GM19043 (cell line): ENCODE measurements around the gene LUC7L2.
"Not testable (repeated sequence)": the region's sequence is repeated elsewhere in the genome, so short reads cannot be mapped to it uniquely, and the experiment has no call there.

ENCODE experiments used
- ATAC-seq: cut with Tn5 transposase; IDR thresholded peaks from one replicate; pipeline ENCODE4 v1.9.1; 2021; ENCODE audit warnings: low read depth; ENCODE audit not compliant: unreplicated experiment

Gene LUC7L2

DNA sequence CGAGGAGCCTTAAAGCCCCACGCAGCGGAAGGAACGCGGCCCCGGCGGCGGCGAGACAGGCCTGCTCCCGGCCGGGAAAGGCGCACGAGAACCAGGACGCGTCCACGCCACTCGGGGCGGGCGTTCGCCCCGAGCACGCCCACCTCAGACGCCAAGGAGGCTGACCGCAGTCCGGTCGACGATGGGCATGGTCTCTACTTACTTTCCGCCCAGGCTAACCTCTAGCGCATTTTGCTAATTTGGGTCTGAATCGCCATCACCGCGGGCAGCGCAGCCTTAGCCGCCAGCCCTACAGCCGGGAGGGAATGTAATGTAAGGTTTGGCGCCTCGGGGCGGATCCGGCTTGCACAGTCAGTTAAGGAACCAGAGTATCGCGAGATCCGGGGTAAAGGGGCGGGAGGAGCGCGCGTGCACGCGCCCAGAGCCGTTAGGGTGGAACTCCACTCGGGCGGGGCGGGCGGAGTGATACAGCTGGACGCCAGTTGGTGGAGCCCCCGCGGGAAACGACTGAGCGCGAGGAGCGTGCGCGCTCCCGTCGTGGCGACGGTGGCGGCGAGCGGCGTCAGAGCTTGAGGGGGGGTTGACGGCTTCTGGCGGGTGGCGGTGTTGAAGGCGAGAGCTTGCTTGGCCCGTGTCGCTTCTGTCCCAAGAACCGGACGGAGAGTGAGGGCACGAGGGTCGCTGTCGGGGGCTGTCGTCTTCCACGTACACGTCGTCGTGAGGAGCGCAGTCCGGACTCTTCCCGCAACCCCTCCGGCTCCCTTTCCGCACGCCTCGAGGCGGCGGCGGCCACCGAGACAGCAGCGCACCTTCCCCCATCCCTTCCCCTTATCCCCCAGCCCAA is at the start of gene LUC7L2:
Gene LUC7L2, plus strand, starts transcription at position 529 of the 844 bp plus-strand sequence. CDS start 368 bp downstream, outside the sequence.
- peak; percentile 75 for ATAC-seq

DNA sequence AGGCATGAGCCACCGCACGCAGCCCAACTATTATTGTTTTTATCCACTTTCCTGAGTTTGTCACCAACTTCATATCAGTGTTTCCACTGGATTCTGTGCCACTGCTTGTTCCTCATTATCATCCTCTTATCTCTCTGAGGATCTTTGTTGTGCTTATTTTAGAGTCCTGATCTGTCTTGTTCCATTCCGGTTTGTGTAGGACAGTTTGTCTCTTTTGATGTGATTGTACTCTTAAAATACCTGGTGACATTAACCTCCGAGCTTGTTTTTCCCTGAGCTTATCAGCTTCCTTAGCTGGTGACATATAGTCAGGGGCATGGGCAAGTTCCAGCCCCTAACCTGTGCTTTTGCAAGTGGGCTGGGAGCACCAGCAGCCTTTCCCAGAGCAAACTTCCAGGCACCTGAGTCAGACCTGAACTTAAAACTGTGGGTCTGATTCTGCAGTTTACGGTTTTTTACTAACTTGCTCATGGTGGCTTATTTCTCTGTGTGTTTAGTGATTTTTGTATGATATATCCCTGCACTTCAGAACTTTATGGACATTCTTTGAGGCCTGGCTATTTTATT is 41.7 kb upstream of the LUC7L2 start:
- no peak for ATAC-seq

DNA sequence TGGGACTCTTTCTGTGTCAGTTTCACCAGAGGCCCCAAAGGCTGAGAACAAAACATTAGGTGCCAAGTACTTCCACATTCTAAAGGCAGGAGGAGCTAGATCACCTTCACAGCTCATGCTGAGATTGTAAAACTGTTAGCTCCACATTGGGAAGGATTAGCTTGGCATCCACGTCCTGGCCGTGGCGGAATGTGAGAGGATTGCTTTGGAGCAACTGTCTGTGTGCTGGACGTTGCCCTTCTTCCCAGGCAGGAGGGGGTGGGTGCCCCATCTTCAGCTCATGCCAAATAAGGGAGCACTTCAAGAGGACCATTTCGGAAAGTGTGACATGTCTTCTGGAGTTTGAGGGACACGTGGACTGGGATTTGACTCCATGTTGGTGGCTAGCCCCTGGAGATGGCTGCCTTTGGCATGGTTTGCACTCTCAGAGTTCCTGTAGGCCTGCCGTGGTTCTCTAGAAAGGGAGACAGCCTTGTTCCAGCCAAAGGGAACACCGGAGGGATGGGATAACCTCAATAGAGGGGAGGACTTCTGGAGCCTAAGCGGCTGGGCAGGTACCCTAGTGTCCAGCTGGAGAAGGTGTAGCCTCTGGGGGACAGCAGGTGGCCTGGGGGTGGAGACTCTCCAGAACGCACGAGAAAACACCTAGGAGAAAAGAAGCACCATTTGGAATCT is 38.5 kb upstream of the LUC7L2 start:
- ATAC-seq: no peak

DNA sequence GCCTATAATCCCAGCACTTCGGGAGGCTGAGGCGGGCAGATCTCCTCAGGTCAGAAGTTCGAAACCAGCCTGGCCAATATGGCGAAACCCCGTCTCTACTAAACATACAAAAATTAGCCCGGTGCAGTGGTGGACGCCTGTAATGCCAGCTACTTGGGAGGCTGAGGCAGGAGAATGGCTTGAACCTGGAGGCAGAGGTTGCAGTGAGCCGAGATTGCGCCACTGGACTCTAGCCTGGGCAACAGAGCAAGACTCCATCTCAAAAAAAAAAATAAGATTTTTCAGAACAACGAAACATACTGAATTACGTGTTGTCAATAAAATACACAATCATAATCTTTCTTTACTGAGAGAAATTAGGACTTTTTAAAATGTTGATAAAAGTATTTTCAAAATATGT is 35.0 kb upstream of the LUC7L2 start:
- not testable (repeated sequence) for ATAC-seq

DNA sequence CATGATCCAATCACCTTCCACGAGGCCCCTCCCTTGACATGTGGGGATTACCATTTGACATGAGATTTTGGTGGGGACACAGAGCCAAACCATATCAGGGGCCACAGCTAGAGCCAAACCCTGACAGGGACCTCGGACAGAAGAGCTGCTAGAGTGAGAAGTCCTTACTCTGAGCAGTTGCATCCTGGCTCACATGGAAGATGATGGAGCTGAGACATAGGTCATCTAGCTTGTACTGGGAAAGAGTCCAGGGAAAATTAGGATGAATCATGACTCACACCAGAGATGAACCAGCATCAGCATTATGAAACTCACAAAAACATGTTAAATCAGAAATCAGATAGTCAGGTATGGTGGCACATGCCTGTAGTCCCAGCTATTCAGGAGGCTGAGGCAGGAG is 31.3 kb upstream of the LUC7L2 start:
- no peak for ATAC-seq

DNA sequence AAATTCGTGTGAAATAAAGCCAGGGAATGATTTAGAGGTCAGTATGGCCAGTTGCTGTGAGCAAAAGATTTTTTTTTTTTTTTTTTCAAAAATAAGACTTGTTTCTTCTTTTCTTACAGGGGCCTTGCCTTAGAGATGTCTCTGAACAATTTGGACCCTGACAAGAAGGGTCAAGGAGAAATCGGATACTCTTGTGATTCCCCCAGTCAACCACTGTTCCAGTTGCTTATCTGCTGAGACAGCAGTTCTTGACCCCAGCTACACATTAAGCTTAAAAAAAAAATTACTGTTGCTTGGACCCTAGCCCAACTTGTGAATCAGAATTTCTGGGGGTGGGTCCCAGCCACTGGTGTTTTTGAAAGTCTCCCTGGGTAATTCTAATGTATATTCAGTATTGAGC is 30.6 kb upstream of the LUC7L2 start:
- ATAC-seq: no peak

- no peak for ATAC-seq
Measured at GRCh38 chr7:139330333-139331030, 29.2 kb upstream of the LUC7L2 start.

DNA sequence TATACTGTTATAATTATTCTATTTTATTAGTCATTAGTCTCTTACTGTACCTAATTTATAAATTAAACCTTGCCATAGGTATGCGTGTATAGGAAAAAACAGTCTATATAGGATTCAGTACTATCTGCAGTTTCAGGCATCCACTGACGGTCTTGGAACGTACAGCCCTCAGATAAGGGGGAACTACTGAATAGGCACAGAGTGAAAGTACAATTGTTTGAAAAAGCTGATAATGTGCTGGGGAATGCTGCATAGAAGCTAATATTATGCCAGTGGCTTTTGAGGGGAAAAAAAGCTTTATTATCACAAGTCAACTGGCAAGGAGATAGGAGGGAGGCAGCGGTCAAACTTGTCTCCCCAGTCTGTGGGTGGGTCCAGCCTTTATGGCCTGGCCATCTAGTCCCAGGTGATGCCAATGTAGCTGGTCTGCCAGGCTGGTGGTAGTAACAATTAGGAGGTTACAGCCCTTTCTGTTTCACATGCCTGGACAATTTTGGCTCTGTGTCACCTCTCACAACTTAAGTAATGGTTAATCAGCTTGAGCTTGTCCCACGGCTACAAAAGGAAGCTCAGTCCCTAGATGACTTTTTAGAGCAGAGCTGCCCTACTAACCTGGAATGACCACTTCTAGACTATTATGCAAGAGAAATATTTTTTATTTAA is 26.9 kb upstream of the LUC7L2 start:
- ATAC-seq: no peak

DNA sequence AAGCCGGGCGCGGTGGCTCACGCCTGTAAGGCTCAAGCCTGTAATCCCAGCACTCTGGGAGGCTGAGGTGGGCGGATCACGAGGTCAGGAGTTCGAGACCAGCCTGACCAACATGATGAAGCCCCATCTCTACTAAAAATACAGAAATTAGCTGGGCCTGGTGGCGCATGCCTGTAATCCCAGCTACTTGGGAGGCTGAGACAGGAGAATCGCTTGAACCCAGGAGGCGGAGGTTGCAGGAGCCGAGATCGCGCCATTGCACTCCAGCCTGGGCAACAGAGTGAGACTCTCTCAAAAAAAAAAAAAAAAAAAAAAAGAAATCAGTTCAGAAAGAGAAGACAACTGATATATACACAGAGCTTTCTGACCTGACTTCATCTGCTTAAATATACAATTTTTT is 26.3 kb upstream of the LUC7L2 start:
- not testable (repeated sequence) for ATAC-seq

DNA sequence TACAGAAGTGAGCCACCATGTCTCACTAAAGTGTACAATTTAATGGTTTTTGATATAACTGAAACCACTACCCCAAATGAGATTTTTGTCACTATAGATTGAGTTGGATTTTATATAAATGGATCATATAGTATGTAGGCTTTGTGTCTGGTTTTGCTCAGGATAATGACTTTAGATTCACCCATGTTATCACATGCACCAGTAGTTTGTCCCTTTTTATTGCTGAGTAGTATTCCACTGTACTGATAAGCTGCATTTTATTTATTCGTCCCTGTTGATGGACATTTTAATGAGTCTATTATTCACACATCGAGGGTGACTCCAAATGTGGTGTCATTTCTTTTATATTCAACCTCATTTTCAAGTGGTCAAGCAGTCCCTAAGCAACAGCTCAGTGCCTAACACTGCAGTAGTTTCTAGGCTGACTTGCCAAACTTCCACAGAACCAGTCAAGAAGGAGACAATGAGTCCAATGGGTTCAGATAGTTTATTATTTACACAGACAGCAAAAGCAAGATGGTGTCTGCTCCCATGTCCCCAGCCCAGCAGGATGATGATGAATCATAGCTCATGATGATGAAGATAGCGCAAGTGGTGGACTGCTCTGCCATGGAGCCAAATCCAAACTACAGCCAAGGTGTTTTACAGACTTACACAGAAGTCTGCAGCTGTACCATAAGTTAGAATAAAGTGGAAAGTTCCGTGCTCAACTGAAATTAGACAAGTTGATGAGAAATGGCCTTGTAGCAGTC is 25.1 kb upstream of the LUC7L2 start:
- no peak for ATAC-seq

- no peak for ATAC-seq
Measured at GRCh38 chr7:139339025-139339424, 20.7 kb upstream of the LUC7L2 start.

GRCh38 chr7:139339698-139340036 is 20.0 kb upstream of the LUC7L2 start:
- ATAC-seq: no peak

- ATAC-seq: peak; percentile 76
Measured at GRCh38 chr7:139340037-139340807, 19.5 kb upstream of the LUC7L2 start.

- no peak for ATAC-seq
Measured at GRCh38 chr7:139340808-139341057, 19.0 kb upstream of the LUC7L2 start.

GRCh38 chr7:139341058-139341775 is 18.5 kb upstream of the LUC7L2 start, which contains the start of gene FMC1:
TSS of gene FMC1 (plus strand) at chr7:139341337. CDS start at chr7:139341385, 48 bp downstream.
- peak; percentile 53 for ATAC-seq

DNA sequence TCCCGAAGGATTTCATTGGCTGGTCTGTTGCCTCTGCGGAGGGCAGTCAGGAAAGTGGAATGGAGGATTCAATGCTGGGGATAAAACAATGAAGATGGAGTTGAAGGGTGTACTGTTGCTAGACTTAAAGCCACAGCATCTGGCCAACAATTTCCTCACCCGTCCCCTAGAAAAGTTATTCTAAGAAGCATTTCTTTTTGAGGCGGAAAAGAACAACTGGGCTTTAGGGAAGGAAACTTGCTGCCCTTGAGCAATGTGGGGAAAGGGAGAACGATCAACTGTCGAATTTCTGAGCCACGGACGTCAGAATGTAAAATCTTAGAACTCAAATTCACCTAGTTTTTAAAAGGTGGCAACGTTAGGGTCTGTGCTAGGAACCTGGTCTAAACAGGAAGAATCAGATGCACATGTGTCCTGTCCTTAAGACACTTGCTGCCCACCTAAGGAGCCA is 17.9 kb upstream of the LUC7L2 start:
- ATAC-seq: no peak

DNA sequence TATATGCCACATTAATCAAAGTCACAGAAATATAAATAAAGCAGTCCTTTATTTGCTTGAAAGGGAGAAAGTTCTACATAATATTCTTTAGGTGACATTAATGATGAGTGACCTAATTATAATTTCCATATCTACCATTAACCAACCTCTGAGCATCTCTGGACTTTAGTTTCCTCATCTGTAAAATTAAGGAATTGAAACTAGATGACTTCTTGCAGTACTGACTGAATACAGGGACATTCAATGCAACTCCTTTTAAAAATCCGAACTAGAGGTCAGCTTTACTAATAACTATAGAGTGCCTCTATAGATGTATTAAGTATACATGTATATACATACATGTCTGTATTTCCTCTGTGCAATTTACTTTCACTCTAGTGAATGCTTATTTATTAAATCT is 14.7 kb upstream of the LUC7L2 start:
- no peak for ATAC-seq

- no peak for ATAC-seq
Measured at GRCh38 chr7:139351027-139351426, 8.7 kb upstream of the LUC7L2 start.

DNA sequence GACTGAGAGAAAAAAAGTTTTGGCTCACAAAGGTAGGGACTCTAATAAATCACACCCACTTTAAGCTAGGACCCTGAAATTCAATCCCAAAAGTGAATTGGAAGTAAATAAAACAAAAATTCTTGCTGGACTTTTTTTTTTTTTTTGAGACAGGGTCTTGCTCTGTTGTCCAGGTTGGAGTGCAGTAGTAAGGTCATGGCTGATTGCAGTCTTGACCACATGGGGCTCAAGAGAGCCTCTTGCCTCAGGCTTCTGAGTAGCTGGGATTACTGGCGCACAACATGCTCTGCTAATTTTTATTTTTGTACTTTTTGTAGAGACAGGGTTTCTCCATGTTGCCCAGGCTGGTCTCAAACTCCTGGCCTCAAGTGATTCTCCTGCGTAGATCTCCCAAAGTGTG is 5.0 kb upstream of the LUC7L2 start:
- no peak for ATAC-seq
